DLD1 (cell line): Measurements from ENCODE around the gene RRBP1.

Experiments used
- in situ Hi-C: cut with HindIII; loops from 2 replicates; pipeline ENCODE4 v1.10.0; 2017; ENCODE audit warnings: low sequenced_read_pairs

RRBP1 gene

DNA sequence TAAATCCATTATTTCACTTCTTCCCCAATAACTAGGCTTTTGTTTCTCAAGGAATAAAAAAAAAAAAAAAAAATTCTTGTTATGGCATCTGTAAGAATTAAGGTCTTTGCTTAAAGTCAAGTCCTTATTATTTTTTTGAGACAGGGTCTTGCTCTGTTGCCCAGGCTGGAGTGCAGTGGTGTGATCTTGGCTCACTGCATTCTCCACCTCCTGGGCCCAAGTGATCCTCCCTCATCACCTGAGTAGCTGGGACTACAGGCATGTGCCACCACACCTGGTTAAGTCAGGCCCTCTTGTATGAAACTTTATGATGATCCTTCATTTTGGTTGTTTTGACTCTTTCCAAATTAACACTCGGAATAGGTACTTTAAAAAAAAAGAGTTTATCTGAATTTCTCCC is 94.9 kb downstream of the RRBP1 start:
- in situ Hi-C loops = no loop called here

DNA sequence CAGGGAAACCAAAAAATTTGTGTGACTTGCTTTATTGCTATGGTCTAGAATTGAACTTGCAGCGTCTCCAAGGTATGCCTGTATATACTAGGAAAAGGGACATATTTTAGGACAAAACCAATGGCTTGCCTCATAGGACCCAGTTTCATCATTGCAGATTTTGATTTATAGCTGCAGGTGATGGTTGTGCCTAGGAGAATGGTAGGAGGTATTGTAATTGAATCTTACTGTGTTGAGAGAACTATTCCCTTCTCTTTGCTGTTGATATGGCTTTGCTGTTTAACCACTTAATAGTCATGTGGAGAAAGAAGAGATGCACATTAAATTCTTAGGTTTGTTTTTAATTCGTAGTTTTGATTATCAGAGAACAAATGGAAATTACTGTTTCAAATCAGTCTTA is 95.8 kb downstream of the RRBP1 start:
- in situ Hi-C loops = no loop called here

DNA sequence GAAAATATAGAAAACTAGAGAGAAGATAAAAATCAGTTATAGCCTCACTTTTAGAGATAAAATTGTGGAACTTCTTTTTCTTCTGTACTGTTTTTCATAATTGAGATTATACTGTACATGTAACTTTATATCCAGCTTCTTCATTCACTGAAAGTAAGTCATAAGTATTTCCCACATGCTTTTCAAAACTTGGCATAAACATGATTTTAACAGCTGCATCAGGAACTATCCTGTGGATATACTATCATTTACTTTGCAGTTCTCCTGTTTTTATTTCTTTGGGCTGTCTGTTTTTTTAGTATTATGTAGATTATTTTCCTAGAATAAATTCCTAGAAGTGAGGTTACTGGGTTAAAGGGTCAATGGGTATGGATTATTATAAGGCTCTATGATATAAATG is 97.4 kb downstream of the RRBP1 start:
- in situ Hi-C loops = no loop called here

GRCh38 chr20:17583126-17583525 is 98.9 kb downstream of the RRBP1 start:
- in situ Hi-C loops = no loop called here

- in situ Hi-C loops = no loop called here
Measured at GRCh38 chr20:17580895-17581294, 101.1 kb downstream of the RRBP1 start.

DNA sequence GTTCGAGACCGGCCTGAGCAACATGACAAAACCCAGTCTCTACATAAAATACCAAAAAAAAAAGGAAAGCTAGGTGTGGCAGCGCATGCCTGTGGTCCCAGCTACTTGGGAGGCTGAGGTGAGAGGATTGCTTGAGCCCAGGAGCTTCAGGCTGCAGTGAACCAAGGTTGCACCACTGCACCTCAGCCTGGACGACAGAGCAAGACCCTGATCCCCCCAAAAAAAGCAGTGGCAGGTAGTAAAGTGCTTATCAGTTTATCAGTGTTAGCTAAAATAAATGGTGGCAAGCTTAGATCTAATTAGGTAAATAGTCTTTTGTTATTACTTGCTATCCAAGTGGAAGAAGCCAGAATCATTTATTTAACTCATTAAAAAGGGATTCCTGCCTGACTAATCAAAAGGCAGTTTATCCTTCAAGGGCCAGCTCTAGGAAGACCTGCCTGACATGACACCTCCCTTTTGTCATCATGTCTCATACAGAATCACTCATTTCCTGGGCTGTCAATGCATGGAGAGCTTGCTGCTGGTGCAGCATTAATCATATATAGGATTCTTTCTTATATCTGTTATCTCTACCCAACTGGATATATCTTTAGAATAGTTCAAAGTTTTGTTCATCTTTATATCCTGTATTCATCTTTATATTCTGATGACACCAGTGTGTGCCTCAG is 102.5 kb downstream of the RRBP1 start:
- in situ Hi-C loops = no loop called here

DNA sequence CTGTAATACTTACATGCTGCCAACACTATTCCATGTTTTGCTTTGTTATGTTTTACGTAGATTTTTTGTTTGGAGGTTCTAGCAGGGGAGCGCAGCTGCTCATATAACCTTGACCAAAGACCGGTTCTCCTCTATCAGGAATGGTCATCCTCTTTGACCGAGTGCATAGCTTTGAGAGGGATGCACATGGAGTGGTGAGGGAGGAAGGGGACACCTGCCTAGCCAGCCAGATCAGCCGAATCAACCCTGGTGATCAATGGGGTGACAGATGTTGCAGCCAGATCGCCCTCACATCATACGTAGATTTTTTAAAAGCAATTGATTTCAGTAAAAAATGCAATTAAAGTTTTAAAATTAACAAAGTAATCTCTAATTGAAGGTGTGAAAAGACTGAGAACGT is 105.8 kb downstream of the RRBP1 start:
- in situ Hi-C loops = no loop called here

- in situ Hi-C loops = no loop called here
Measured at GRCh38 chr20:17573463-17573862, 108.6 kb downstream of the RRBP1 start.

DNA sequence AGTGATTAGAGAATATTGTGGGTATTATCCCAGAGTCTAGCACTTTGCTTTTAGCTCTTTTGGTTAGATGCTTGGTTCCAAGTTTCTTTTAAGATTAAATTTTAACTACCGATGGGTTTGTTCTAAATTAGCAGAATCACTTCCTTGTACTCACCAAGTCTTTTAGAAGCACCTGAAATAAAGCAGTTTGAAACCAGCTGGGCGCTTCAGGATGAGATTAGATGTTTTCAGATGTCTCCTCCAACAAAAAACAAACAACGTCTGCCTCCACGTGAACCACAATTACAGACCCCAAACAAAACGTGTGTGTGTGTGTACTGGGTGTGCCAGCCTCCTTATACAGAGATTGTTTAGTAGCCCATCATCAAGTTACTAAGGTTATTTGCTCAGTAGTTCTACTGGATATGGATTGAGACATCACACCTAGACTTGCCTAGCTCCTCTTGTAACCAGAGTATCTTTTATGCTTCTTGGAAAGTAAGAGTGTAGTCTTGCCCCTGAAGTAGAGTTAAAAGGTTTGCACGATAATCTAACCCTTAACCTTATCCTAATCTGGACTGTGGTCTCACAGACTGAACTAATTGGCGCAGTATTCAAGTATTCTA is 109.9 kb downstream of the RRBP1 start:
- in situ Hi-C loops = no loop called here

GRCh38 chr20:17571153-17571527 is 110.9 kb downstream of the RRBP1 start:
- in situ Hi-C loops = no loop called here

DNA sequence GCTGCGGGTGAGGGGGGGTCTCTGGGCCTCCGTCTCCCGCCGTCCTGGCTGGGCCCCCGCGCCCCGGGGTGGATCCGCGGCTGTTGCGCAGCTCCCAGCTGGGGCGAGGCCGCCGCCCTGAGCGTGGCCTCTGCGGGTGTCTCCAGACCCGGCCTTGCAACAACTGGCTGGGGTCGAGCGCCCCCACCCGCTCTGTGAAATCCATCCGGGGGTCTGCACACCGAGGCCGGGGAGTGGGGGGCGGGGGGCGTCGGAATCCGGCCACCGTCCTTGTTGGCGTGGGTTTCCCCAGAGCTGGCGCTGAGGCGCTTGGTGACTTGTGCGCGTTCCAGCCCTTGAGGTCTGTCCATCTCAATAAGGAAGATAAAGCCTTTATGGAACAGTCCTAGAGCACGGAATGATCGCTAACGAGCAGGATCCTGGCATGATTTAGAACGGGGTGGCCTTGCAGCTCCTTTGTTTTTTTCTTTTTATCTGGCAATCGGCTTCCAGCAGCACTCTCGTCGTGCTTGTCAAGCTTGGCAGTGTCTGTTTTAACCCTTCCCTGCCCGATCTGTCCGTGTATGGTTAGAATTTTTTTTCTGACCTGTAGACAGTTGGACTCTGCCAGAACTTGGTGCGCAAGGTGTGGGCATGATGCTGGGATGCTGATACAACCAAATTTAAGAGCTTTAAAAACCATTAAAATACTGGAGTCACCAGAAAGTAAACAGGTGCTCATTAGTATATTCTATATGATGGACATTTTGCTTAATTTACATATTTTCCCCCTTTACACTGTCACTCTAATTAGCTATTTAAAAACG is 111.5 kb downstream of the RRBP1 start:
- in situ Hi-C loops = no loop called here

- in situ Hi-C loops = no loop called here
Measured at GRCh38 chr20:17569616-17570346, 112.3 kb downstream of the RRBP1 start, which contains the start of gene DSTN. TSS of gene DSTN (plus strand) at chr20:17570075. CDS start at chr20:17570209, 134 bp downstream.

GRCh38 chr20:17568972-17569521 is 113.0 kb downstream of the RRBP1 start:
- in situ Hi-C loops = no loop called here

DNA sequence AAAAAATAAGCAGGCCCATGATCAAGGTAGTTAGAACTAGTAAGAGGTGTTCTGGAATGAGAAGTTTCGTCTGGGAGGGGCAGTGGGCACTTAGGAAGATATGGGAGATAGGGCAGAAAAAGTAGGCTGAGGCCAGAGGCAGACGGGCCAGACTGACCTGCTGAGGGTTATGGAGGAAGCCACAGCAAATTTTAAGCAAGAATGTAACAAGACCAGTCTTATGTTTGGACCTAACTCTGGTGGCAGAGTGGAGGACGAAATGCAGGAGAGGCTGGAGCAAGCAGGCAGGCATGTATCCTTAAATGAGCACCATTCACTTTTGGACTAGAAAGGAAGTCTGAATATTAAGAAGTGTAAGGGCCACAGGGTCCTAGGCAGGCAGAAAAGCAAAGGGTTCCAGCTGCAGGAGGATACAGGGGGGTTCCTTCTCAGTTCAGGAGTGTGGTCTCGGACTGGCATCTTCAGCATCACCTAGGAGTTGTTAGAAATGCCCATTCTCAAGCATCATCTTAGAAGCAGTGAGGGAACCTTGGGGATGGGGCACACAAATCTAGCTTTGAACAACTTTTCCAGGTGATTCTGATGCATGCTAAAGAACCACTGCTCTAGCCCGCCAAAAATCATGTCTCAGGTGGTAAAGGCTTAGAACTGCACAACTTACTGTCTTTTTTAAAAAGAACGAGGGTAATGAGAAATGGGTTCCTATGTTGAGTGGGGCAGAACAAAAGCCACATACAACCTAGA is 113.8 kb downstream of the RRBP1 start:
- in situ Hi-C loops = no loop called here

GRCh38 chr20:17566345-17566744 is 115.7 kb downstream of the RRBP1 start:
- in situ Hi-C loops = no loop called here

GRCh38 chr20:17565169-17565845 is 116.7 kb downstream of the RRBP1 start:
- in situ Hi-C loops = no loop called here
